ENCODE measurements around the gene ITPK1. TPM values are rescaled to one million over a fixed set of nuclear protein-coding genes. Genes with fewer than 3 reads are reported as not detected.

ITPK1 gene
- total and polyA plus RNA-seq, 12 donors: 47.1 to 152 (median 92.7) TPM

- 72 to 74% methylated on average over 9 of the region's 9 CpGs for WGBS, 2 donors
- ATAC-seq: peak in 3 of 8 donors; percentile 4 to 40 (median 7)
- H3K27ac ChIP-seq: no peak overlapping the region
- no peak overlapping the region for H3K4me3 ChIP-seq
- no peaks in the 10 kb centered on the region for H3K27me3 ChIP-seq
- TF ChIP-seq, protein P1, sequence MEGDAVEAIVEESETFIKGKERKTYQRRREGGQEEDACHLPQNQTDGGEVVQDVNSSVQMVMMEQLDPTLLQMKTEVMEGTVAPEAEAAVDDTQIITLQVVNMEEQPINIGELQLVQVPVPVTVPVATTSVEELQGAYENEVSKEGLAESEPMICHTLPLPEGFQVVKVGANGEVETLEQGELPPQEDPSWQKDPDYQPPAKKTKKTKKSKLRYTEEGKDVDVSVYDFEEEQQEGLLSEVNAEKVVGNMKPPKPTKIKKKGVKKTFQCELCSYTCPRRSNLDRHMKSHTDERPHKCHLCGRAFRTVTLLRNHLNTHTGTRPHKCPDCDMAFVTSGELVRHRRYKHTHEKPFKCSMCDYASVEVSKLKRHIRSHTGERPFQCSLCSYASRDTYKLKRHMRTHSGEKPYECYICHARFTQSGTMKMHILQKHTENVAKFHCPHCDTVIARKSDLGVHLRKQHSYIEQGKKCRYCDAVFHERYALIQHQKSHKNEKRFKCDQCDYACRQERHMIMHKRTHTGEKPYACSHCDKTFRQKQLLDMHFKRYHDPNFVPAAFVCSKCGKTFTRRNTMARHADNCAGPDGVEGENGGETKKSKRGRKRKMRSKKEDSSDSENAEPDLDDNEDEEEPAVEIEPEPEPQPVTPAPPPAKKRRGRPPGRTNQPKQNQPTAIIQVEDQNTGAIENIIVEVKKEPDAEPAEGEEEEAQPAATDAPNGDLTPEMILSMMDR (IDR thresholded peaks at IDR 0.05): no peak
- H3K36me3 ChIP-seq: peaks cover 0 to 52% (median 0%) of the 10 kb centered on the region in 9 donors
- DNase-seq: no peak
- H3K9me3 ChIP-seq: no peaks in the 10 kb centered on the region
- no peaks in the 10 kb centered on the region for H3K4me1 ChIP-seq
- intact Hi-C loops (cut with DNase I): no loop called here
Measured at GRCh38 chr14:92938235-92938875, 177.4 kb downstream of the ITPK1 start.

GRCh38 chr14:92937051-92937937 lies 178.4 kb downstream of the ITPK1 start:
- ATAC-seq: no peak
- TF ChIP-seq, protein P1 (IDR thresholded peaks at IDR 0.05): no peak
- no peak for DNase-seq
- H3K36me3 ChIP-seq: peaks cover 0 to 42% (median 0%) of the 10 kb centered on the region in 9 donors
- no peaks in the 10 kb centered on the region for H3K9me3 ChIP-seq
- H3K4me3 ChIP-seq: no peak overlapping the region
- WGBS, 2 donors: 90 to 92% methylated on average over 16 of the region's 16 CpGs
- no peak overlapping the region for H3K27ac ChIP-seq
- H3K27me3 ChIP-seq: no peaks in the 10 kb centered on the region
- intact Hi-C loops (cut with DNase I): no loop called here
- no peaks in the 10 kb centered on the region for H3K4me1 ChIP-seq

- DNase-seq (no peak), ATAC-seq (no peak)
- TF ChIP-seq, protein P1 (IDR thresholded peaks at IDR 0.05): no peak
- no peaks in the 10 kb centered on the region for H3K27me3 ChIP-seq
- H3K4me1 ChIP-seq: no peaks in the 10 kb centered on the region
- intact Hi-C loops (cut with DNase I): no loop called here
- H3K4me3 ChIP-seq: no peak overlapping the region
- H3K9me3 ChIP-seq: no peaks in the 10 kb centered on the region
- WGBS, 2 donors: 91 to 96% methylated on average over 11 of the region's 11 CpGs
- H3K27ac ChIP-seq: no peak overlapping the region
- H3K36me3 ChIP-seq: peaks cover 0 to 30% (median 0%) of the 10 kb centered on the region in 9 donors
Measured at GRCh38 chr14:92936085-92936484, 179.6 kb downstream of the ITPK1 start.

DNA sequence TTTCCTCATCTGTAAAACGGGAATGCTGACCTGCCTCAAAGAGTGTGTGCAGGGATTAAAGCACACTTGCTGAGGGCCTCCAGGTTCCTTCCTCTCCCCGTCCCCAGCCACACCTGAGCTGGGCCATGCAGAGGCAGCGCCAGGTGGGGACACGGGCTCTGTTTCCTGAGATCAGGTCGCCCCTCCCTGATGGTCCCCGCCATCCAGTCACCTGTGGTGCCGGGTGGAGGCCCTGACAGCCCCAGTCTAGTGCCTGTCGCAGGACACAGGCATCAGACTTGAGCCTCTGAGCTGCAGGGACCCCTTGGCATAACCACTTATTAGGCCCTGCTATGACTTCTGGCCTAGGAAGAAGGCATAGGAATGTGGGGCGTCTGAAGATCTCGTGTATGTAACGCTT lies 180.3 kb downstream of the ITPK1 start:
- no peak for ATAC-seq
- intact Hi-C loops (cut with DNase I): no loop called here
- no peaks in the 10 kb centered on the region for H3K27me3 ChIP-seq
- no peaks in the 10 kb centered on the region for H3K9me3 ChIP-seq
- H3K27ac ChIP-seq: no peak overlapping the region
- no peak overlapping the region for H3K4me3 ChIP-seq
- DNase-seq: no peak
- H3K4me1 ChIP-seq: no peaks in the 10 kb centered on the region
- peaks cover 0 to 23% (median 0%) of the 10 kb centered on the region in 9 donors for H3K36me3 ChIP-seq
- WGBS, 2 donors: 94 to 96% methylated on average over 11 of the region's 11 CpGs
- TF ChIP-seq, protein P1 (IDR thresholded peaks at IDR 0.05): no peak

Data from heart right ventricle (tissue), 16 donors.